Sigmoid colon (tissue), 4 donors: ENCODE data around the gene PTPN14.

Experiments
- CTCF ChIP-seq, 4 experiments: fragments of 450-650 bp in 3 of 4; fragments of 200-600 bp in 1 of 4; IDR thresholded peaks; one replicate each; pipeline ENCODE4 v1.5.1; 2016 to 2019; ENCODE audit warnings: antibody characterized with exemption in 4 of 4, mild to moderate bottlenecking in 3 of 4, moderate library complexity in 2 of 4
- EP300 ChIP-seq, 4 donors: sonication (generic); formaldehyde crosslinking; IDR thresholded peaks; one replicate each; pipeline ENCODE4 v1.6.1; 2017; ENCODE audit warnings: antibody characterized with exemption in 4 of 4
- POLR2A ChIP-seq, 2 donors: fragments of 450-650 bp; IDR thresholded peaks; one replicate each; pipeline ENCODE4 v1.6.1; 2016; ENCODE audit warnings: antibody characterized with exemption in 2 of 2, mild to moderate bottlenecking in 2 of 2, moderate library complexity in 2 of 2

GRCh38 chr1:214364386-214364785 lies 187.0 kb downstream of the PTPN14 start:
- no peak for TF ChIP-seq CTCF (IDR thresholded peaks at IDR 0.05)
- TF ChIP-seq EP300 (IDR thresholded peaks at IDR 0.05) = no peak
- TF ChIP-seq POLR2A (IDR thresholded peaks at IDR 0.05) = no peak
